ENCODE data around the gene GPSM1.

The GPSM1 gene

DNA sequence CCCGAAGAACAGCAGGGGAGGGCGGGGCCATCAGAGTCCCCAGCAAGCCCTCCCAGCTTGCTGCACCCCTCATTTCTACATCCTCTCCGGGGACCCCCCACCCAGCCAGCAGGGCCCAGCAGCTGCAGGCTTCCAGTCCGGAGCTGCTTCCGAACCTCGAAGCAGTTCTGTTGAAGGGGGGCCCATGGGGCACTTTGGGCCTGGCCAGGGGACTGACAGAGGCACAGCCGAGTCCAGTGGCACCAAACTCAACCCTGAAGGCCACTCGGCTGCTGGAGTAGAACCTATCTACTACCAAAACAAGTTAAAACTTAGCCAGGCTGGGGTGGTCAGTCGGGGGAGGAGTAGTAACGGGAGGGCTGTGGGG, 15.3 kb upstream of the GPSM1 start:
- Histone ChIP-seq H3K36me3 (no peaks in the 10 kb centered on the region), H3K27ac (no peak overlapping the region), H3K9me3 (ENCODE audit: severe bottlenecking) (peaks cover 17% of the 10 kb centered on the region), H3K4me3 (ENCODE audit: low read depth, low read length) (no peak overlapping the region), H3K27me3 (ENCODE audit: insufficient read depth, low read depth, severe bottlenecking) (no peaks in the 10 kb centered on the region)
- no peak for DNase-seq
- TF ChIP-seq, protein P1, sequence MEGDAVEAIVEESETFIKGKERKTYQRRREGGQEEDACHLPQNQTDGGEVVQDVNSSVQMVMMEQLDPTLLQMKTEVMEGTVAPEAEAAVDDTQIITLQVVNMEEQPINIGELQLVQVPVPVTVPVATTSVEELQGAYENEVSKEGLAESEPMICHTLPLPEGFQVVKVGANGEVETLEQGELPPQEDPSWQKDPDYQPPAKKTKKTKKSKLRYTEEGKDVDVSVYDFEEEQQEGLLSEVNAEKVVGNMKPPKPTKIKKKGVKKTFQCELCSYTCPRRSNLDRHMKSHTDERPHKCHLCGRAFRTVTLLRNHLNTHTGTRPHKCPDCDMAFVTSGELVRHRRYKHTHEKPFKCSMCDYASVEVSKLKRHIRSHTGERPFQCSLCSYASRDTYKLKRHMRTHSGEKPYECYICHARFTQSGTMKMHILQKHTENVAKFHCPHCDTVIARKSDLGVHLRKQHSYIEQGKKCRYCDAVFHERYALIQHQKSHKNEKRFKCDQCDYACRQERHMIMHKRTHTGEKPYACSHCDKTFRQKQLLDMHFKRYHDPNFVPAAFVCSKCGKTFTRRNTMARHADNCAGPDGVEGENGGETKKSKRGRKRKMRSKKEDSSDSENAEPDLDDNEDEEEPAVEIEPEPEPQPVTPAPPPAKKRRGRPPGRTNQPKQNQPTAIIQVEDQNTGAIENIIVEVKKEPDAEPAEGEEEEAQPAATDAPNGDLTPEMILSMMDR (IDR thresholded peaks at IDR 0.05; ENCODE audit: low read depth, low read length), result no peak

DNA sequence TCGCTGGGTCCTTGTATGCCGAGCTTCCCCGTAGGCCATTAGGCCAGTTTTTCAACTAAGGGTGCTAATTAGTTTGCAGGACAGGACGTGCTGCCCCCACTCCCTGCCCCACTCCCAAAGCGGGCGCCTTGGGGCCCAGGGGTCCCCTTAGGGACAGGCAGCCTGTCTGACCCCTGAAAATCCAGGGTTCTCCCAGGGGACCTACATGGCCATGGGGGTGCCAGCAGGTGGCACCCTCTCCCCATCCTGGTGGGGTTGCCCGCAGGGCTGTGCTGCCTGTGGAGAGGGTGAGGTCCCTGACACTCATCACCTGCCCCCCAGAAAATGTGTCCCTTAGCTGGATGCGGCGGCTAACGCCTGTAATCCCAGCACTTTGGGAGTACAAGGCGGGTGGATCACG, 14.9 kb upstream of the GPSM1 start:
- H3K27me3 ChIP-seq (ENCODE audit: insufficient read depth, low read depth, severe bottlenecking), result no peaks in the 10 kb centered on the region
- no peak overlapping the region for H3K4me3 ChIP-seq (ENCODE audit: low read depth, low read length)
- no peak overlapping the region for H3K27ac ChIP-seq
- no peaks in the 10 kb centered on the region for H3K36me3 ChIP-seq
- peaks cover 17% of the 10 kb centered on the region for H3K9me3 ChIP-seq (ENCODE audit: severe bottlenecking)
- TF ChIP-seq, protein P1 (IDR thresholded peaks at IDR 0.05; ENCODE audit: low read depth, low read length), result peak; percentile 91
- peak; percentile 70 for DNase-seq

DNA sequence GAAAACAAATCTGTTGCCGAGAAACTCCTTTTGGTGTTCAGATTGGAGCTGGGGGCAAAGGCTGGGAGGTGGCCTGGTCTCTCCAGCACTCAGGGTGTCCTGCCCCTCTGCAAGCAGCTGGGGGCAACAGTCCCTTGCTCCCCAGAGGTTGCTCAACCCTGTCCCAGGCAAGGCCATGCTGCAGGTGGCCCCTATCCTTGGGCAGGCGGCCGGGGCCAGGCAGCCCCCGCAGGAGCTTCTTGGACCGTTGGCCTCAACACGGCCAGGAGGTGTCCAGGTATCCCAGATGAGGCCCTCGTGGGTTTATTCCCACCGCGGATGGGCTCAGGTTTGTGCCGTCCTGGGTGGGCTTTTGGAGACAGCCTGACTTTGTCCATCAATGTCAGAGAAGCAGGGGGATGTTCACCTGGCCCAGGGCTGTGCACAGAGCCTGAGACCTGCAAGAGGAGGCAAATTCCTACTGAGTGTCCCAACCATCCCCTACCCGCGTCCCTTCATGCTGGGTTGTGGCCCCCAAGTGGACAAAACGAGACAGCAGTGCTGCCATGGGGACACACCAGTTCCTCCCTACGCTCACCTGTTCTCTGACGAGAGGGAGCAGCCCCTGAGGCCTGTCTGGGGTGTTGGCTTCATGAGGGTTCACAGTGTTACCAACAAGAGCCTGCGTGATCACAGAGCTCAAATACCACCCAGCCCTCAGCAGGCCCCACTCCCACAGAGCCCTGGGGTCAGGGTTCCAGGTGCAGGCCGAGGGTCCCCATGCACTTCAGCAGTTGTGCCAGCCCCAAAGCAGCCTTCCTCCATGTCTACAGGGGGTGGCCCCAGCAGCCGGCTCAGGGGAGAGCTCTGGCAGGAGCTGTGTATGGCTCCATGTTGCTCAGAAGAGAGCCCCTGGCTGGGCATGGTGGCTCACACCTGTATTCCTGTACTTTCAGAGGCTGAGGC, 14.0 kb upstream of the GPSM1 start:
- Histone ChIP-seq H3K36me3 (no peaks in the 10 kb centered on the region), H3K27me3 (ENCODE audit: insufficient read depth, low read depth, severe bottlenecking) (no peaks in the 10 kb centered on the region), H3K4me3 (ENCODE audit: low read depth, low read length) (no peak overlapping the region), H3K27ac (no peak overlapping the region), H3K9me3 (ENCODE audit: severe bottlenecking) (peaks cover 17% of the 10 kb centered on the region)
- TF ChIP-seq, protein P1 (IDR thresholded peaks at IDR 0.05; ENCODE audit: low read depth, low read length), result peak; percentile 36; the same call in 1 of the 2 replicates
- DNase-seq, result no peak

DNA sequence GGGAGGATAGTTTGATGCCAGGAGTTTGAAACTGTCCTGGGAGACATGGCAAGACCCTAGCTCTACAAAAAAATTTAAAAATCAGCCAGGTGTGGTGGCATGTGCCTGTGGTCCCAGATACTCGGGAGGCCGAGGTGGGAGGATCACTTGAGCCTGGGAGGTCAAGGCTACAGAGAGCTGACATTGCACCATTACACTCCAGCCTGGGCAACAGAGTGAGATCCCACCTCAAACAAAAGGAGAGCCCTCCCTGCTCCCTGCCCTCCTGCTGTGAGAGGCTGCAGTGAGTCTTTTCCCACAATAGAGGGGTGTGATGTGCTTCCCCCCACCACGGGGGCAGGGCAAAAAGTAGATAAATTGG, 13.3 kb upstream of the GPSM1 start:
- TF ChIP-seq, protein P1 (IDR thresholded peaks at IDR 0.05; ENCODE audit: low read depth, low read length), result no peak
- no peak for DNase-seq
- peaks cover 17% of the 10 kb centered on the region for H3K9me3 ChIP-seq (ENCODE audit: severe bottlenecking)
- no peak overlapping the region for H3K4me3 ChIP-seq (ENCODE audit: low read depth, low read length)
- H3K36me3 ChIP-seq, result no peaks in the 10 kb centered on the region
- no peaks in the 10 kb centered on the region for H3K27me3 ChIP-seq (ENCODE audit: insufficient read depth, low read depth, severe bottlenecking)
- no peak overlapping the region for H3K27ac ChIP-seq

DNA sequence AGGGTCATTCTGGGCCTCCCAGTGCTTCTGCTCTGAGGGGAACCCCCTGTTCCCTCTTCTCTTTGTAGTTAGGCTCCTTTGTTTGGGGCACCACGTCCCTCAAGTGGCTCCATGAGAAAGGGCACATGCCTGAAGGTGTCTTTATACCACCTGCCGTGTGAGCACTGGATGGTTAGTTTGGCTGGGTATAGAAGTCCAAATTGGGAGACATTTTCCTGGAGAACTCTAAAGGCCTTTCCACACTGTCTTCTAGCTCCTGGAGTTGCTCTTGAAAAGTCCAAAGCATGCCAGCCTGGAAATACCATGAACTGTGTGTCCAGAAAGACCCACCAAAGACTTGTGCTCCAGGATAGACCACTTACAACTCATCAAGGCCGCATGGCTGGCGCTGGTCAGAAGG, 12.4 kb upstream of the GPSM1 start:
- H3K27ac ChIP-seq, result no peak overlapping the region
- no peak overlapping the region for H3K4me3 ChIP-seq (ENCODE audit: low read depth, low read length)
- H3K36me3 ChIP-seq, result no peaks in the 10 kb centered on the region
- DNase-seq, result no peak
- TF ChIP-seq, protein P1 (IDR thresholded peaks at IDR 0.05; ENCODE audit: low read depth, low read length), result no peak
- no peaks in the 10 kb centered on the region for H3K27me3 ChIP-seq (ENCODE audit: insufficient read depth, low read depth, severe bottlenecking)
- peaks cover 17% of the 10 kb centered on the region for H3K9me3 ChIP-seq (ENCODE audit: severe bottlenecking)

Measured in WERI-Rb-1 (cell line).